GM19452 (cell line): ENCODE data around the gene SMYD3.
A peak's percentile ranks its signal among the peaks of the same experiment; 100 is the strongest.
"Not testable (repeated sequence)": the region's sequence is repeated elsewhere in the genome, so short reads cannot be mapped to it uniquely, and the experiment has no call there.

ENCODE experiments used
- ATAC-seq: cut with Tn5 transposase; IDR thresholded peaks from one replicate; pipeline ENCODE4 v1.9.1; 2021; ENCODE audit not compliant: unreplicated experiment

The SMYD3 gene

DNA sequence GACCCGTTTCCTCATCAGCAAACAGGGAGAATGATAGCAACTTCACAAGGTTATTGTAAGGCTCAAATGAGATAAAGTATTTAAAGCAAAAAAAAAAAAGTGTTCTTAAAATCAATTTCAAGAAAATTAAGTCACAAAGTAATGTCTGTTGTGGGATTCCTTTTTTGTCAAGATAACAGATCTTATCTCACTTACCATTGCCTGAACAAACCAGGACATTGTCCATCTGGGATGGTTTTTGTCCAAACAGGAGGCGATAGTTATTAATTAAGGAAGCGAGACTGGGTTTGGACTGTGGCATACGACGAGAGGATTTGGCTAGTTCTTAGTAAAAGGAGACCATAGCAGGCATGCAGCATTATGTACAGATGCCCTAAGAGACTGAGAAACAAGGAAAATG, 458.4 kb downstream of the SMYD3 start:
- no peak for ATAC-seq

DNA sequence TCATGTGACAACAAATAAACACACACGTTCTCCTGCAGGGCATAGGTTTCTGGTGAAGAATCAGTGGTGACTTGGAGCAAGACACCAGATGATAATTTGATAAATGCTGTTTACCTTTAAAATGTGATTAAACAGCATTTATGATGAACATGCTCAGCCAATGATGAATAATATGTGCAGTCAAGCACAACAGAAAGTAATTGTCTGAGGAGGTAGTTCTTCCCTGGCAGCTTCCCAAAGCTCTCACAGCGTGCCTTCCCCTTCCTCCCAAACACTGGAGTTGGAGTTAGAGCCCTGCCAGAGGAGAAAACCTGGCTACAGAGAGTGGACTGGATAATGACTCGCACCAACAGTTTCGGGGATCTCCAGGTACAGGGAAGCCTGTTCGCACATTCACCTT, 463.5 kb downstream of the SMYD3 start:
- ATAC-seq = no peak

DNA sequence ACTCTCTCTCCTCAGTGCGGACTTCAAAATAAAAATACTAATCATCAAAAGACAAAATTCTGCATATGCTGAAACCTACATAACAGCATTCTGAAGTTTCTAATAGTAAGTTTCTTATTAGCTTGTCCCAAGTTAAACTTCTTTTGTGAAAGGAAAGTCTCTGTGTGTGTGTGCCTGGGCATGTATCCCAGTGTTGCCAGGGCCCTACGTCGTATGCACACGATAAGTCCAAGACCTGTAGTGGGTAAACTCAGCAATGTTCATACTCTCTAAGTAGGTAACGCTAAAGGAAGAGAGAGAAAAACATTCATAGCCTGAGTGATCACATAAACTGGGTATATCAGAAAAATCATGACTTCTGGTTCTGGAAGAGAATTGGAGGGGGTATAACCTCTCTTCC, 465.7 kb downstream of the SMYD3 start:
- no peak for ATAC-seq

DNA sequence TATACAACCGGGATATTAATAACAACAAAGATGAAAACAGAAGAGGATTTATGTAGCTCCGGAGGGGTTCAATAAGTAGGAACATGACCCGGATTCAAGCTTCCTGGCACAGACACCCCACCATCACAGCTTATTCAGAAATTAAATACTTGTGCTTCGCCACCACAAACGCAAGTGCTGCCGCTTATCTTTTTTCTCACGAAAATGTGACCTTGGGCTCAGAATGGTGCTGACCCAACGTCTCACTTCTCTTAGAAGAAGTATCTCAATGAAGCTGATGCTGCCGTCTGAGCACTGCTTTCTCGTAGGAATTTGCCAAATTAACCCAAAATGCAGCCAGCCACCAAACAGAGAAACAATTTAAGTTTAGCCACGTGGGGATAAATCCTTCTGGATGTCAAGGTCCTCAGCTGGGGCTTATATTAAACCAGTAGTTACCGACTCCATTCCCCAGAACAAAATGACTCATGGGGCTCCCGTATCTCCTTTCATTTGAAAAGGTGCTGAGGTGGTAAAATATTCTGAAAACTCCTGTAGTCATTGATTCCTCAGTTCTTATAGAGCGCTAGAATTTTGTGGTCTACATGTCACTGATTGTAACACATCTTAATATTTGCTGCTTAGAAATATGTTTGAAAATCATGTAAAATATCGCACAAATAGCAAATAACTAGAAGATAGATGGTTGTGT, 466.7 kb downstream of the SMYD3 start:
- no peak for ATAC-seq

DNA sequence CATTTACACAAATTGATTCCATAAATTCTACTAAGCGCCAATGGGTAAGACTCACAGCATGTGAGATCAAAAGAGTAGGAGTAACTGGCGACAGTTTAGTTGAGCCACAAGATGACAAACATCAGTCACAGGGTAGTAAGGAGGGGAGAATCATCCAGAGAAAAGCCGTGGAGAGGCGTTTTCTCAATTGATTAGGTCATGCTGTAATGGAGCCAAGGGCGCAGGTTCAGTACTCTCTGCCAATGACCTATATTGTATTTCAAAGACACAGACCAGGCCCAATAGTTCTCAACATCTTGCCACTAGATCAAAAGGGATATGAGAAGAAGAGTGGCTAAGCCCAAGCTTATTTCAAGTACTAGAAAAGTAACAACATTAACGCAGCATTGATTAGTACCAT, 467.5 kb downstream of the SMYD3 start:
- ATAC-seq = no peak

DNA sequence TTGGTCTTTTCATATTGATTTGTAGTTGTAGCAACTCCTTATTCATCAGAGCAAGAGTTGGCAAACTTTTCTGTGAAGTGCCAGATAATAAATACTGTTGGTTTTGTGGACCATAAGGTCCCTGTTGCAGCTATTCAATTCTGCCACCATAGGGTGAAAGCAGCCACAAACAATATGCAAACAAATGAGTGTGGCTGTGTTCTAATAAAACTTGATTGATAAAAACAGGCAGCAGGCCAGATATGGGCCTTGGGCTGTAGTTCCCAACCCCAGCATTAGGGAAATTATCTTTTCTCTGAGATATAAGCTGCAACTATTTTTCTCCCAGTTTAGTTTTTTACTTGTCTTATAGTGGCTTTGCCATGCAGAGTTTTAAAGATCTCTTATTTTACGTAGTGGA, 469.2 kb downstream of the SMYD3 start:
- ATAC-seq = no peak

DNA sequence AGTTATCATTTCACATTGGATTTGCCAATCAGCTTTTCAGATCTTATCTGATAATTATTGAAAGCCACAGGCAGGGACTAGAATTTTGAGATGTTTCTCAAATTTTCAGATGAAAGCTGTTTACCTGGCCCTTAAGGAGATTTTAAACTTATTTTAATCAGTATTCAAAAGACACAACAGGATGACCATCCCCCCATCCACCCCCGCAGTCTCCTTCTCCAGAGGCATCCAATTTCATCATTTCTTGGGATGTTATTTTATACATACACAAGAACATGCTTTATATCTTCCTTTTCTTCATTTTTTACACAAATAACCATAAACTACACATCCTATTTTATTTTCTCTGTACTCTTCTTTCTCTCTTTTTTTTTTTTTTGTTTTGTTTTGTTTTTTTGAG, 470.9 kb downstream of the SMYD3 start:
- ATAC-seq = no peak

DNA sequence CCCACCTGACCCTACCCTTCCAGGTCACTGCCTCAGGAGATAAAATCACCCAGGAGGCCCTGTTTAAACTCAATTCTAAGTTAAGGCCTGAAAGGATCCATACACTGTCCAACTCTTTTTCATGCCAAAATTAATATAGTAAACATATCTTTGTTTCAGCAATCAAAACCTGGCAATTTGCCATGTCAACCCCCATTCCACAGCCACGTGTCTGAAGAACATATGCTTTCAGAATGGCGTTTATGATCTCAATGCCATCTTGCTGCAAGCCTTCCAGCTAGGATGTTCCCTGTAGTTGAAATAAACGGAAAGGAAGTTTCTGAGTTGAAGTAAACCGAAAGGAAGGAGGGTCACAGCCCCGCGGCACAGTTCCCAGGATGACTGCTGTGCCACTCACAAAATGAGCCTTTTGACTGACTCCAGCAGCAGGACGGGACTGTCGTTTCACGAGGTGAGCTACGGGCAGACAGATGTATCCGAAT, 472.0 kb downstream of the SMYD3 start:
- ATAC-seq = no peak

DNA sequence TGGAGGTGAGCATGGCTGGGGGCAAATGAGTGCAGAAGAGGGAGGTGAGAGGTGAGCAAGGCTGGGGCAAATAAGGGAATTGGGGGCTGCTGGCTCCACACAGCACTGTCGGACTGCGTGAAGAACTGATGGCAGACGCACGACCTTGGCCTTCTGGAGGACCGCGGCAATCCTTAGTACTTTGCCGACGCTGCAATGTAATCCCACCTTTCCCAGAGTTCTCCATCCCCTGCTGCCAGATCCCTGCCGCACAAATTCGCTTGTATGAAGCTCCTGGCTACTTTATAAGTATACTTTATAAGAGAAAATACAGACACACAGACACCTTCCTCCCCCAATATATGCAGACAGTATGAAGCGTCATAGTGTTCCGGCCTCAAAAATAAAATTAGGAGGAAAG, 472.4 kb downstream of the SMYD3 start:
- no peak for ATAC-seq

DNA sequence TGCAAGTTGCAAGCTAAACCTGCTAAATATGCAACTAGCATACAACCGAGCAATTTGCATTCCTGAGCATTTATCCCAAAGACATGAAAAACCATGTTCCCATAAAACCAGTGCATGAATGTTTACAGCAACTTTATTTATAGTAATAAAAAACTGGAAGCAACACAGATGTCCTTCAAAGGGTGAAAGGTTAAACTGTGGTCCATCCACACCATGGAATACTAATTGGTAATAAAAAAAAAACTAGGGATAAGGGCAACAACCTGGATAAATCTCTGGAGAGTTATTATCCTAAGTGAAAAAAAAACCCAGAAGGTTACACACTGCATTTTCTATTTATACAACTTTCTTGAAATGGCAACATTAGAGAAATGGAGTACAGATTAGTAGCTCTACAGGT, 474.1 kb downstream of the SMYD3 start:
- ATAC-seq = no peak

DNA sequence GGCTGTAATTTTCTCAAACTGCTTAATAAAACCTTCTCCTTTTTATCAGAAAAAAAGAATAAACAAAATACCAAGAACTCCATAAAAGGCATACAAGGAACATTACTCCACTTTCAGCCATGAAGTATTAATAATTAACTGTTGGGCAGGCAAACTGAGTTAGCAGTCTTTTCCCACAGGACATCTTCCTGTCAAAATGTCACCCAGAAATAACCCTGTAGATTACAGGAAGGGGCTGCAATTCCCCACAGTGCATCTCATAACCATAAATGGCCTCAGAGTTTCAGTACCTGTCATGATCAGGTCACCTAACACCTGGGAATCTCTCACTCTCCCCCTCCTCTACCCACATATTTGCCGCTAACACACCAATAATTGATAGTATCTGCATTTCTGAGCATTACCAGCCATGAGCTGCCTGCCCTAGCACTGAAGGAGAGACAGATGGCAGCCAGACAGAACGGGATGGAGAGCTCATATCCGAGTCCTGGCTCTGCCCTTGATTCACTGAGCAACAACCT, 475.0 kb downstream of the SMYD3 start:
- no peak for ATAC-seq

DNA sequence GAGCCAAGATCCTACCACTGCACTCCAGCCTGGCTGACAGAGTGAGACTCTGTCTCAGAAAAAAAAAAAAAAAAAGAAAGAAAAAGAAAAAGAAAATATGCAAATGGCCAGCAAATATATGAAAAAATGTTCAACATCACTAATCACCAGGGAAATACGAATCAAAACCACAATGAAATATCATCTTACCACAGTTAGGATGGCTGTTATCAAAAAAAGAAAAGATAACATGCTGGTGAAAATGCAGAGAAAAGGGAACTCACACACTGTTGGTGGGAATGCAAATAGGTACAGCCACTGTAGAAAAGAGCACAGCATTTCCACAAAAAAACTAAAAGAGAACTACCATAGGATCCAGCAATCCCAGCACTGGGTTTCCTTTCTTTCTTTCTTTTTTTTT, 477.5 kb downstream of the SMYD3 start:
- ATAC-seq = no peak

DNA sequence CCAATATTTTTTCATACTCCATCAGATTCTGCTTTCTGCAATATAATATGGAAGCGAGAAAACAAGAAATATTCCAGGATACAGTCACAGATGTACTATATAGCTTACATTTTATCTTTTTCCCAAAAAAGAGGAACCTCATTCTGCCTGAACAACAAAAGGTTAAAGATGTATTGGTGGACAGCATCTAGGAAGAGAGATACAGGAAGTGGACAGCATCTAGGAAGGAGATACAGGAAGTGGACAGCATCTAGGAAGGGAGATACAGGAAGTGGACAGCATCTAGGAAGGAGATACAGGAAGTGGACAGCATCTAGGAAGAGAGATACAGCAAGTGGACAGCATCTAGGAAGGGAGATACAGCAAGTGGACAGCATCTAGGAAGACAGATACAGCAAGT, 483.0 kb downstream of the SMYD3 start:
- not testable (repeated sequence) for ATAC-seq

DNA sequence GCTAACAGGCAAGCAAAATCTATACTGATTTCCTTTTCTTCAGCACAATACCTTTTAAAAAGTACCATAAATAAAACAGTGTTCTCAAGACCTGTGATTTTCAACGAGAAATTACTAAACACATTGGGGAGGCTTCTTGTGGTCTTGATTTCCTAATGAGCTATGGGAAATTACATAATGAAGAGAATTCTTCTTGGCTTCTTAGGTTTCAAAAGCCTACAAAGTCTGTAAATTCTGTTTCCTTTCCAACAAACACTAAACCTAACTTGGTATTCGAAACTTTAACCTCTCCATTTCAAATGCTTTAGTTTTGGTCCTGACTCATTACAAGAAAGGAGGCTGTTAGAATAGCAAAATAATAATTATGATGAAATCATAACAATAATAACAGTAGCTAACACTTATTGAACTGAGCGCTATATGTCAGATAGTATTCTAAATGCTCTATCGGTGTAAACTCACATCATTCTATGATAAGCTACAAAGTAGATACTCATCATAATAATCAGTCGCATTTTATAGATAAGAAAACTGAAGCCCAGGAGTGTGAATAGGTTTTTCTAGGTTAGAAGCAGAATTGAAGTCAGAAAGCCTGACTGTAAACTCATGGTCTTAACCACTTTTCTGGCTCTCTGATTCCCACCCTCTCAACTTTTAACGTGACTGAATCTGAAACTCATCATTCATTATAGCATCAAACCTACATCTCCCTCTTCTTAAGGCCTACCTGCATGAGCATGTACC, 486.7 kb downstream of the SMYD3 start:
- ATAC-seq = peak; percentile 60

DNA sequence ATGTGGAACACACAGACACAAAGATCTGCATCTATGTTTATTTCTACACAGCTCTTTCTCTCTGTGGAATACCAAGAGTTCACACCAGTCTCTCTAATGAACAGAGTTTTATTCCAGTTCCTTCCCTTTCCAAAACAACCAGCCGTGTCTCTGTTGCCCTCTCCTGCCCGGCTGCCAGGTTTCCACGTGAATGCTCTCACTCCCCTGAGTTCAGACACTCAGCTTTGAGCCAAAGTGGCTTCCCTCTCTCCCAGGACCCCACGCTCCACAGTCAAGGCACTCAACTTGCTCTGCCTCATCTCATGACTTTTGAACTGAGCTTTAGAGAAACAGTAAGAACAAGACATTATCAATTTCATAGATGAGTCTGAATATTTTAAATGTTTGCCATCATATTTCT, 488.9 kb downstream of the SMYD3 start:
- ATAC-seq = no peak

DNA sequence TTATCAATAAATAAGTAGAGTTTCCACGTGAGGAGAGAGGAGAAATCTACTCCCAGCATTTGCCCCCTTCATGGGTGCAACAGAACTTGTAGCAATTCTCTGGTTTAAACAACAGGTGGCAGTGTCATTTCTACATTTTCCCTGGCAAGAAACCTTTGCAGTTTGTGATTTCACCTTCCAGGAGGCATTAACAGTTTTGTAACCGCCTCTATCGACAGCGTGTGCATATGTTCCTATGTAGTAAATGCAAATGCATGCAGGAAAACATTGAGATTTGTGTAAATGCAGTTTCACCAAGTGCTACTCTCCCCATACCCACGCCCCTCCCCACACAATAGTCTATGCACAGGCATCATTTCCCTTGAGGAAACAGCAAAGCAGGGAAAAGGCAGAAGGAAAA, 494.7 kb downstream of the SMYD3 start:
- no peak for ATAC-seq

DNA sequence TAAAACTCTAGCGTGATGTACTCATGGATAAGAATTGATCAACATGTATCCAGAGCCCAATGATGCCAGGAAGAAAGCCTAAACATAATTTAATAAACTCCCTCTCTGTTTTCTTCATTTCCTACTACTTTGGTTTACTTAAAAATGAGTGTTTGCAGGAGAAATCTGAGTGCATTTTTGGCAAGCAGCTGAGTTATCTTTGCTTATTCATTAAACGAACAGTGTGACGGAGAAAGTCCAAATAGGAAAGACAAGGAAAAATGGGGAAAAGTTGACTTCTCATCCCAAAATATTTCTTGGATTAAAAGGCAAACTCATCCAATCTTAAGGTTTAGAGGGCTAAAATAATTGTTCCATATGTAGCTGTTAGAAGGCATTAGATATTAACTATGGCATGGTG, 496.7 kb downstream of the SMYD3 start:
- no peak for ATAC-seq

DNA sequence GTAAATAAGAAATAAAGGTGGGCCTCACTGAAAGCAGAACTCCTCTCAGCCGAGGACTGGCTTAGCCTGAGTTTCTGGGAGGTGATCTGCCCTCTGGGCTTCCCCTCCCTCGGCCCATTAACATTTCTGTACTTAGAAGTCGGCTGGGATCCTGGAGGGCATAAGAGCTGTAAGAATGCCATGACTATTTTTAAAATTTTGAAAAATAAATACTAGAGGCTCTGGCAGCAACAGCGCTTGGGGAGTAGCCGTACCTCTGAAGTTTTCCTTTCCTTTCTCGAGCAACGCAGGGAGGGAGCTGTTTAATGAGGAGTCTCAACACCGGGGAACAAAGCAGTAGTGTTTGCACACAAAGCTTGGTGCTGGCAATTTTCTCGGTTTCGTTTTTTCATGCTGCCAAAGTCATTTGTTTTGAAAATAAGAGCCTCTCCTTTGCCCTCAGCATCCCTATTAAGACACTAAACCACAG, 498.7 kb downstream of the SMYD3 start:
- no peak for ATAC-seq

DNA sequence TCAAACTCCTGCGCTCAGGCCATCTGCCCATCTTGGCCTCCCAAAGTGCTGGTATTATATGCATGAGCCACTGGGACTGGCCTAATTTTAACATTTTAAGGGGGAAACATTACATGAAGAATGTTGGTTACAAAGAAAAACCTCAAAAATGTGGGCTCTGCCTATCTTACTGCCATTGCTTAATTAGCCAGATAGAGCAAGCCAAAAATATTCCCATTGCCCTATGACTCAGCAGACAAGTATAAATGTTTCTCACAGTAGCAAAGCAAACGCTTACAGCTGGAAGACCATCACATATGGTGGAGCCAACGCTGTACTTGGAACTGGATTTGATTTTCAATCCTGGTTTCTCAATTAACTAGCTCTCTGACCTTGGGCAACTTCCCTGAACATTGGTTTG, 502.0 kb downstream of the SMYD3 start:
- ATAC-seq = no peak

DNA sequence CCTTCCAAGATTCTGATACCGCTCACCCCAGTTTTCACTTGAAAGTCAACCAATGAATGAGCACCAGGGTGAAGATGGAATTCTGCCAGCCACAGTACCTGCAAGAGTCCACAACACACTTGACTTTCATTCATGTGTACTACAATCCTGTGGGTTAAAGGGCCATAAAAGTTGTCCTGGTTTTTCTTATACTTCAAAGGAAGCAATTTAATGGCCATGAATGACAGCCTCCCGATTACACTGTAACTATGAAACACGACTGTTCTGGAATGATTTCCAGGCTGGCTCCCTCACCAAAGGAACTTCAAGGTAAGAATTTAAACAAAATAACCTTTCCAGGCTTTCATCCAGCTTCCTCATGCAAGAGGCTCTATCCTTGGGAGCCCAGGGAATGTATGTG, 502.8 kb downstream of the SMYD3 start:
- ATAC-seq = no peak

DNA sequence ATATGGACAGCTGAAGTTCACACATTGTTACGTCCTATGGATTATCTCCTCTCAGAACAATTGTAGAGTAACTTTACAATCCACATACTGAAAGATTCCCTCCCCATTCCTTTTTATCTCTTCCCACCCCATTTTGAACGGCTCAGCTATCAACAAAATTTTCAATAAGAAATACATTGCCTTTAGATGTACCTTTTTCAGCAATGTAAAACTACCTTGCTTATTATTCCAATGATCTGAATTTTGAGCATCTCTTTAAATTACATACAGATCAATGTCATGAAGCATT, 503.7 kb downstream of the SMYD3 start:
- no peak for ATAC-seq

DNA sequence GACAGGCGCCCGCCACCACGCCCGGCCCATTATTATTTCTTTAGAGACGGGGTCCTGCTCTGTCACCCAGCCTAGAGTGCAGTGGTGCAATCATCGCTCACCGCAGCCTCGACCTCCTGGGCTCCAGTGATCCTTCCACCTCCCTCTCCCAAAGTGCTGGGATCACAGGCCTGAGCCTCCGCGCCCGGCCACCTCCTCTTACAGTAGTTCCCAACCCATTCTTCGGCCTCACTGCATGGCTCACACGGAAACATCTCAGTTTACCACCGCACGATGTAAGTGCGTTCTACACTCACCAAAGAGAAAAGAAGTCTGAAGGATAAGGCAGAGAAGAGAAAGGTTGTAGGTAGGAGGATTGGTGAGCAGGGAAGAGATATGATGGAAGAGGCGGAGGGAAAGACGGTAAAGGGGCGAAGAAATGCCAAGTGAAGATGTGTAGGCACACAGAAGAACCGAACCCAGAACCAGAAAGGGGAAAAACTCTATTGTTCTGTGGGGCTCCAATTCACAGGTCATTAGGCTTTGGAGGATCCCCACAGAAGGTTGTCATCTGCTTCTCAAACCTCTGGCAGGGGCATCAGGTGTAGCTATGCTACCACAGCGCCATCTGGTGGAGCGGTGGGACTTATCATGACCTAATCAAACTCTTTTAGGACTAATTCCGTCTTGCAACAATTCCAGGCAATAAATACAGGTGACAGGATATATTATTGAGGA, 504.2 kb downstream of the SMYD3 start:
- no peak for ATAC-seq
